K562 (cell line): Measurements from ENCODE around the gene MTMR3. TPM values are rescaled to one million over a fixed set of nuclear protein-coding genes. Genes with fewer than 3 reads are reported as not detected.

Experiments
- DDX20 ChIP-seq: fragments of 450-650 bp; IDR thresholded peaks from 2 replicates; pipeline ENCODE4 v1.6.1; 2016; ENCODE audit warnings: missing genetic modification characterization, low read depth, mild to moderate bottlenecking, missing compliant biosample characterization, moderate library complexity
- DMBX1 ChIP-seq: fragments of 250-450 bp; sonication (Bioruptor Pico); IDR thresholded peaks from 2 replicates; pipeline ENCODE4 v1.8.0; 2022; ENCODE audit warnings: inconsistent platforms, mild to moderate bottlenecking, moderate library complexity, borderline replicate concordance
- HDAC6 ChIP-seq: IDR thresholded peaks from 2 replicates; pipeline ENCODE4 v1.6.1; 2012; ENCODE audit warnings: low read depth, mild to moderate bottlenecking, control low read depth, inconsistent platforms, low read length, moderate library complexity
- HMGN3 ChIP-seq: IDR thresholded peaks from 2 replicates; pipeline ENCODE4 v1.6.1; 2011; ENCODE audit warnings: borderline replicate concordance, low read depth, mild to moderate bottlenecking, mixed read lengths, low read length; ENCODE audit not compliant: insufficient read length; ENCODE audit errors: extremely low read depth
- HNRNPUL1 ChIP-seq: fragments of 200-400 bp; formaldehyde crosslinking; IDR thresholded peaks from 2 replicates; pipeline ENCODE4 v1.6.1; 2017; ENCODE audit warnings: low read length
- IRF2 ChIP-seq: sonication (generic); formaldehyde crosslinking; IDR thresholded peaks from 2 replicates; pipeline ENCODE4 v1.8.1; 2022; ENCODE audit warnings: mild to moderate bottlenecking, missing genetic modification reagents
- NFE2L1 ChIP-seq: fragments of 450-650 bp; IDR thresholded peaks from 2 replicates; pipeline ENCODE4 v1.6.1; 2016; ENCODE audit warnings: missing genetic modification characterization, low read depth, mild to moderate bottlenecking, missing compliant biosample characterization, moderate library complexity, borderline replicate concordance
- PHB2 ChIP-seq: fragments of 450-650 bp; IDR thresholded peaks from 2 replicates; pipeline ENCODE4 v1.6.1; 2017; ENCODE audit warnings: low read depth
- PRMT5 ChIP-seq: sonication (generic); formaldehyde crosslinking; IDR thresholded peaks from 2 replicates; pipeline ENCODE4 v1.5.0; 2020; ENCODE audit warnings: missing genetic modification reagents
- RBM17 ChIP-seq: fragments of 200-400 bp; formaldehyde crosslinking; IDR thresholded peaks from 2 replicates; pipeline ENCODE4 v1.6.1; 2017; ENCODE audit warnings: low read depth, mild to moderate bottlenecking, low read length, borderline replicate concordance
- SOX6 ChIP-seq: fragments of 450-650 bp; IDR thresholded peaks from 2 replicates; pipeline ENCODE4 v1.6.1; 2014; ENCODE audit warnings: mild to moderate bottlenecking
- STAT5B ChIP-seq: fragments of 250-450 bp; sonication (Bioruptor Pico); IDR thresholded peaks from 2 replicates; pipeline ENCODE4 v1.8.0; 2021; ENCODE audit warnings: mild to moderate bottlenecking, inconsistent platforms
- UBTF ChIP-seq, 2 experiments: IDR thresholded peaks; 2 replicates each; pipeline ENCODE4 v1.6.1; 2012; ENCODE audit warnings: improper control_type of control experiment in 2 of 2, low read depth in 2 of 2, low read length in 2 of 2, borderline replicate concordance in 1 of 2
- ZNF134 ChIP-seq: fragments of 250-450 bp; sonication (Bioruptor Pico); conservative IDR thresholded peaks from 2 replicates; pipeline ENCODE4 v1.4.0; 2020
- ZNF41 ChIP-seq: fragments of 250-450 bp; sonication (Bioruptor Pico); conservative IDR thresholded peaks from 2 replicates; pipeline ENCODE4 v1.4.0; 2020; ENCODE audit warnings: mild to moderate bottlenecking
- ZNF696 ChIP-seq: fragments of 250-450 bp; sonication (Bioruptor Pico); conservative IDR thresholded peaks from 2 replicates; pipeline ENCODE4 v1.4.0; 2020; ENCODE audit warnings: mild to moderate bottlenecking, moderate library complexity
- ZNF830 ChIP-seq: fragments of 250-450 bp; sonication (Bioruptor Pico); IDR thresholded peaks from 2 replicates; pipeline ENCODE4 v1.5.0; 2021; ENCODE audit warnings: mild to moderate bottlenecking
- polyA plus RNA-seq, 8 experiments: library from polyadenylated mRNA; depleted of rRNA in 4 of 8; stranded (reverse) in 5 of 8; unstranded in 3 of 8; fragments of >200 nt; fragmentation: Nextera tagmentation in 2 of 8; fragmentation: Illumina TruSeq in 1 of 8; extraction: Ambion mirVana in 2 of 8; extraction: Trizol in 1 of 8; gene quantifications; 2 replicates each; pipeline versions ENCODE4 v1.2.1 to v1.2.3, GENCODE V29; 2011 to 2014; ENCODE audit warnings: inconsistent platforms in 1 of 8, missing spikeins in 1 of 8
- total RNA-seq, 7 experiments: library from RNA; depleted of rRNA in 6 of 7; stranded (reverse); fragments of >200 nt in 6 of 7; fragmentation: Illumina TruSeq in 2 of 7; extraction: Trizol in 2 of 7; gene quantifications; 2 replicates each; pipeline versions ENCODE4 v1.2.1 to v1.2.3, GENCODE V29; 2011 to 2021; ENCODE audit warnings: low replicate concordance in 1 of 7
- TF ChIP-seq, protein P1 (sequence below): fragments of 150-350 bp; IDR thresholded peaks from 2 replicates; pipeline ENCODE4 v1.6.1; 2014; ENCODE audit warnings: low read depth, mild to moderate bottlenecking, low read length, borderline replicate concordance
- TF ChIP-seq, protein P2 (sequence below): fragments of 450-650 bp; IDR thresholded peaks from 2 replicates; pipeline ENCODE4 v1.6.1; 2016; ENCODE audit warnings: low read depth, mild to moderate bottlenecking, moderate library complexity
- TF ChIP-seq, protein P3 (sequence below): sonication (generic); formaldehyde crosslinking; IDR thresholded peaks from 2 replicates; pipeline ENCODE4 v1.8.1; 2023; ENCODE audit warnings: mild to moderate bottlenecking, missing genetic modification reagents

The MTMR3 gene
- total and polyA plus RNA-seq, 9 of the 15 experiments (the other 6 are each of a cell fraction or from before 2014, with no cell fraction given), result 1.6 to 13.7 (median 7.9) TPM

DNA sequence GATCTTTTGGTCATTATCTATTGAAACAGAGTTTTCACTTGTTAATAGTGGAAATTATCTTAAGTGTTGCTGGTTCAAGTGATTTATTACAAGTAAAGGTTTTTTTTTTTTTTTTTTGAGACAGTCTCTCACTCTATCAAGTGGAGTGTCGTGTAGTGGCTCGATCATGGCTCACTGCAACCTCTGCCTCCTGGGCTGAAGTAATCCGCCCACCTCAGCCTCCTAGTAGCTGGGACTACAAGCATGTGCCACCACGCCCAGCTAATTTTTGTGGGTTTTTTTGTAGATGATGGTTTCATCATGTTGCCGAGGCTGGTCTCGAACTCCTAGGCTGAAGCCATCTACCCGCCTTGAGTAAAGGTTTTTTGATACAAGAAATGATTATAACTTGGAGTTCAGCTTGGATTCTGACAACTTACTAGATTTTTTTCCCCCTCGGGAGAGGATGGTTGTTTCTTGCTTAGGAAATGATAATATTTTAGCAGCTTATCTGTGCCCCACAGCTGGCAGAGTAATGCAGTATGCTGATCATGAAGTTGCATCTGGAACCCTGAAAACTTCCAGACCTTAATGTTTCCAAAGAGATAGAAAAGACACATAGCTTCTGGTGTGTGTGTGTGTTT is 68.9 kb downstream of the MTMR3 start (continued):
- TF ChIP-seq UBTF (IDR thresholded peaks at IDR 0.05; ENCODE audit: borderline replicate concordance in 1 of 2, low read depth in 2 of 2, low read length in 2 of 2) (no peak), IRF2 (no peak), STAT5B (CRISPR knock-in tag) (no peak), PHB2 (peak; percentile 85), DMBX1 (peak; percentile 80), ZNF830 (CRISPR knock-in tag) (no peak), NFE2L1 (tag) (no peak), RBM17 (no peak), PRMT5 (CRISPR knock-in tag) (no peak), HDAC6 (no peak), DDX20 (tag) (no peak), ZNF41 (CRISPR knock-in tag) (no peak), SOX6 (peak; percentile 84), ZNF134 (no peak), ZNF696 (no peak), HMGN3 (no peak), HNRNPUL1 (no peak)
- TF ChIP-seq, protein P1, sequence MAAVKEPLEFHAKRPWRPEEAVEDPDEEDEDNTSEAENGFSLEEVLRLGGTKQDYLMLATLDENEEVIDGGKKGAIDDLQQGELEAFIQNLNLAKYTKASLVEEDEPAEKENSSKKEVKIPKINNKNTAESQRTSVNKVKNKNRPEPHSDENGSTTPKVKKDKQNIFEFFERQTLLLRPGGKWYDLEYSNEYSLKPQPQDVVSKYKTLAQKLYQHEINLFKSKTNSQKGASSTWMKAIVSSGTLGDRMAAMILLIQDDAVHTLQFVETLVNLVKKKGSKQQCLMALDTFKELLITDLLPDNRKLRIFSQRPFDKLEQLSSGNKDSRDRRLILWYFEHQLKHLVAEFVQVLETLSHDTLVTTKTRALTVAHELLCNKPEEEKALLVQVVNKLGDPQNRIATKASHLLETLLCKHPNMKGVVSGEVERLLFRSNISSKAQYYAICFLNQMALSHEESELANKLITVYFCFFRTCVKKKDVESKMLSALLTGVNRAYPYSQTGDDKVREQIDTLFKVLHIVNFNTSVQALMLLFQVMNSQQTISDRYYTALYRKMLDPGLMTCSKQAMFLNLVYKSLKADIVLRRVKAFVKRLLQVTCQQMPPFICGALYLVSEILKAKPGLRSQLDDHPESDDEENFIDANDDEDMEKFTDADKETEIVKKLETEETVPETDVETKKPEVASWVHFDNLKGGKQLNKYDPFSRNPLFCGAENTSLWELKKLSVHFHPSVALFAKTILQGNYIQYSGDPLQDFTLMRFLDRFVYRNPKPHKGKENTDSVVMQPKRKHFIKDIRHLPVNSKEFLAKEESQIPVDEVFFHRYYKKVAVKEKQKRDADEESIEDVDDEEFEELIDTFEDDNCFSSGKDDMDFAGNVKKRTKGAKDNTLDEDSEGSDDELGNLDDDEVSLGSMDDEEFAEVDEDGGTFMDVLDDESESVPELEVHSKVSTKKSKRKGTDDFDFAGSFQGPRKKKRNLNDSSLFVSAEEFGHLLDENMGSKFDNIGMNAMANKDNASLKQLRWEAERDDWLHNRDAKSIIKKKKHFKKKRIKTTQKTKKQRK, result no peak
- TF ChIP-seq, protein P2, sequence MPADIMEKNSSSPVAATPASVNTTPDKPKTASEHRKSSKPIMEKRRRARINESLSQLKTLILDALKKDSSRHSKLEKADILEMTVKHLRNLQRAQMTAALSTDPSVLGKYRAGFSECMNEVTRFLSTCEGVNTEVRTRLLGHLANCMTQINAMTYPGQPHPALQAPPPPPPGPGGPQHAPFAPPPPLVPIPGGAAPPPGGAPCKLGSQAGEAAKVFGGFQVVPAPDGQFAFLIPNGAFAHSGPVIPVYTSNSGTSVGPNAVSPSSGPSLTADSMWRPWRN, result no peak
- TF ChIP-seq, protein P3, sequence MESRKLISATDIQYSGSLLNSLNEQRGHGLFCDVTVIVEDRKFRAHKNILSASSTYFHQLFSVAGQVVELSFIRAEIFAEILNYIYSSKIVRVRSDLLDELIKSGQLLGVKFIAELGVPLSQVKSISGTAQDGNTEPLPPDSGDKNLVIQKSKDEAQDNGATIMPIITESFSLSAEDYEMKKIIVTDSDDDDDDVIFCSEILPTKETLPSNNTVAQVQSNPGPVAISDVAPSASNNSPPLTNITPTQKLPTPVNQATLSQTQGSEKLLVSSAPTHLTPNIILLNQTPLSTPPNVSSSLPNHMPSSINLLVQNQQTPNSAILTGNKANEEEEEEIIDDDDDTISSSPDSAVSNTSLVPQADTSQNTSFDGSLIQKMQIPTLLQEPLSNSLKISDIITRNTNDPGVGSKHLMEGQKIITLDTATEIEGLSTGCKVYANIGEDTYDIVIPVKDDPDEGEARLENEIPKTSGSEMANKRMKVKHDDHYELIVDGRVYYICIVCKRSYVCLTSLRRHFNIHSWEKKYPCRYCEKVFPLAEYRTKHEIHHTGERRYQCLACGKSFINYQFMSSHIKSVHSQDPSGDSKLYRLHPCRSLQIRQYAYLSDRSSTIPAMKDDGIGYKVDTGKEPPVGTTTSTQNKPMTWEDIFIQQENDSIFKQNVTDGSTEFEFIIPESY (CRISPR knock-in tag), result no peak
